ENCODE measurements around the gene RARS1. TPM values are rescaled to one million over a fixed set of nuclear protein-coding genes. Genes with fewer than 3 reads are reported as not detected.
A peak's percentile ranks its signal among the peaks of the same experiment; 100 is the strongest.

RARS1 gene
- total RNA-seq, 1 donor from 2014 or later = 139 TPM

GRCh38 chr5:168562279-168562678 is 76.0 kb downstream of the RARS1 start:
- Mint-ChIP-seq H3K4me1 (ENCODE audit: low read depth, unreplicated experiment) (peaks cover 4% of the 10 kb centered on the region), H3K27ac (ENCODE audit: unreplicated experiment) (no peak overlapping the region), H3K9me3 (ENCODE audit: unreplicated experiment) (no peaks in the 10 kb centered on the region)

GRCh38 chr5:168563959-168564358 is 77.7 kb downstream of the RARS1 start:
- no peaks in the 10 kb centered on the region for H3K27me3 ChIP-seq (ENCODE audit: insufficient read depth, low read length)
- H3K9me3 Mint-ChIP-seq (ENCODE audit: unreplicated experiment) = no peaks in the 10 kb centered on the region
- no peak overlapping the region for H3K4me2 ChIP-seq (ENCODE audit: low read length)
- H3K9me3 ChIP-seq (ENCODE audit: insufficient read depth, low read depth, low read length) = no peaks in the 10 kb centered on the region
- H3K9ac ChIP-seq (ENCODE audit: low read length) = no peak overlapping the region
- peaks cover 4% of the 10 kb centered on the region for H3K4me1 Mint-ChIP-seq (ENCODE audit: low read depth, unreplicated experiment)
- peaks cover 32% of the 10 kb centered on the region for H3K36me3 ChIP-seq (ENCODE audit: insufficient read depth, low read length)
- TF ChIP-seq CTCF (IDR thresholded peaks at IDR 0.05; ENCODE audit: insufficient read depth, low read depth, low read length) (no peak), EZH2 (IDR thresholded peaks at IDR 0.05; ENCODE audit: insufficient read depth, low read length) (no peak)
- no peak overlapping the region for H3K4me3 Mint-ChIP-seq (ENCODE audit: unreplicated experiment)
- DNase-seq (ENCODE audit: low read depth) = no peak
- H3K27ac ChIP-seq (ENCODE audit: low read depth, low read length) = no peak overlapping the region
- no peak overlapping the region for H3K4me3 ChIP-seq (ENCODE audit: insufficient read depth, low read depth, low read length)
- no peak for FAIRE-seq
- peaks cover 12% of the 10 kb centered on the region for H3K36me3 Mint-ChIP-seq (ENCODE audit: low read depth, unreplicated experiment)
- no peaks in the 10 kb centered on the region for H3K4me1 ChIP-seq (ENCODE audit: insufficient read depth, low read length)
- H3K27me3 Mint-ChIP-seq (ENCODE audit: low read depth, unreplicated experiment) = no peaks in the 10 kb centered on the region
- no peak overlapping the region for H2AFZ ChIP-seq (ENCODE audit: low read depth, low read length)
- peak overlapping the region; percentile 48 for H3K27ac Mint-ChIP-seq (ENCODE audit: unreplicated experiment)
- H4K20me1 ChIP-seq (ENCODE audit: insufficient read depth, low read length) = peaks cover 64% of the 10 kb centered on the region
- peaks cover 66% of the 10 kb centered on the region for H3K79me2 ChIP-seq (ENCODE audit: insufficient read depth, low read length)

More at GRCh38 chr5:168562279-168562678, 76.0 kb downstream of the RARS1 start:
- peaks cover 48% of the 10 kb centered on the region for H4K20me1 ChIP-seq (ENCODE audit: insufficient read depth, low read length)
- H3K9ac ChIP-seq (ENCODE audit: low read length) = no peak overlapping the region
- no peak for TF ChIP-seq EZH2 (IDR thresholded peaks at IDR 0.05; ENCODE audit: insufficient read depth, low read length)
- TF ChIP-seq CTCF (IDR thresholded peaks at IDR 0.05; ENCODE audit: insufficient read depth, low read depth, low read length) = no peak
- H3K4me3 ChIP-seq (ENCODE audit: insufficient read depth, low read depth, low read length) = no peak overlapping the region
- H3K9me3 ChIP-seq (ENCODE audit: insufficient read depth, low read depth, low read length) = no peaks in the 10 kb centered on the region
- Mint-ChIP-seq H3K36me3 (ENCODE audit: low read depth, unreplicated experiment) (peaks cover 6% of the 10 kb centered on the region), H3K4me3 (ENCODE audit: unreplicated experiment) (no peak overlapping the region), H3K27me3 (ENCODE audit: low read depth, unreplicated experiment) (no peaks in the 10 kb centered on the region)
- H3K27ac ChIP-seq (ENCODE audit: low read depth, low read length) = no peak overlapping the region
- H3K27me3 ChIP-seq (ENCODE audit: insufficient read depth, low read length) = no peaks in the 10 kb centered on the region
- DNase-seq (ENCODE audit: low read depth) (no peak), FAIRE-seq (no peak)
- no peak overlapping the region for H2AFZ ChIP-seq (ENCODE audit: low read depth, low read length)
- H3K4me1 ChIP-seq (ENCODE audit: insufficient read depth, low read length) = no peaks in the 10 kb centered on the region
- H3K4me2 ChIP-seq (ENCODE audit: low read length) = no peak overlapping the region
- peaks cover 51% of the 10 kb centered on the region for H3K79me2 ChIP-seq (ENCODE audit: insufficient read depth, low read length)
- peaks cover 39% of the 10 kb centered on the region for H3K36me3 ChIP-seq (ENCODE audit: insufficient read depth, low read length)

- peaks cover 12% of the 10 kb centered on the region for H3K36me3 Mint-ChIP-seq (ENCODE audit: low read depth, unreplicated experiment)
- H3K4me3 Mint-ChIP-seq (ENCODE audit: unreplicated experiment) = no peak overlapping the region
- H3K27me3 Mint-ChIP-seq (ENCODE audit: low read depth, unreplicated experiment) = no peaks in the 10 kb centered on the region
- Histone ChIP-seq H2AFZ (ENCODE audit: low read depth, low read length) (no peak overlapping the region), H3K9me3 (ENCODE audit: insufficient read depth, low read depth, low read length) (no peaks in the 10 kb centered on the region), H3K27me3 (ENCODE audit: insufficient read depth, low read length) (no peaks in the 10 kb centered on the region), H3K4me1 (ENCODE audit: insufficient read depth, low read length) (no peaks in the 10 kb centered on the region), H4K20me1 (ENCODE audit: insufficient read depth, low read length) (peaks cover 77% of the 10 kb centered on the region), H3K4me3 (ENCODE audit: insufficient read depth, low read depth, low read length) (no peak overlapping the region), H3K9ac (ENCODE audit: low read length) (no peak overlapping the region), H3K4me2 (ENCODE audit: low read length) (no peak overlapping the region), H3K79me2 (ENCODE audit: insufficient read depth, low read length) (peaks cover 89% of the 10 kb centered on the region), H3K36me3 (ENCODE audit: insufficient read depth, low read length) (peaks cover 17% of the 10 kb centered on the region), H3K27ac (ENCODE audit: low read depth, low read length) (no peak overlapping the region)
- H3K9me3 Mint-ChIP-seq (ENCODE audit: unreplicated experiment) = no peaks in the 10 kb centered on the region
- FAIRE-seq (no peak), DNase-seq (ENCODE audit: low read depth) (no peak)
- no peak overlapping the region for H3K27ac Mint-ChIP-seq (ENCODE audit: unreplicated experiment)
- H3K4me1 Mint-ChIP-seq (ENCODE audit: low read depth, unreplicated experiment) = peaks cover 9% of the 10 kb centered on the region
- TF ChIP-seq EZH2 (IDR thresholded peaks at IDR 0.05; ENCODE audit: insufficient read depth, low read length) (no peak), CTCF (IDR thresholded peaks at IDR 0.05; ENCODE audit: insufficient read depth, low read depth, low read length) (no peak)
Observed at GRCh38 chr5:168568738-168569137, 82.5 kb downstream of the RARS1 start.
